Measurements from ENCODE around the gene SYT1. TPM values are rescaled to one million over a fixed set of nuclear protein-coding genes. Genes with fewer than 3 reads are reported as not detected.

Gene SYT1
- total RNA-seq, 4 donors from 2014 or later = 4.1 to 10.0 (median 6.7) TPM

- Histone ChIP-seq H3K9me3 (no peaks in the 10 kb centered on the region), H3K36me3 (no peaks in the 10 kb centered on the region), H3K27ac (replicated peaks in 1 of 4) (no peak overlapping the region), H3K4me1 (no peaks in the 10 kb centered on the region), H3K4me3 (no peak overlapping the region), H3K27me3 (no peaks in the 10 kb centered on the region)
- no peak for DNase-seq (ENCODE audit: extremely low spot score)
- TF ChIP-seq, protein P1, sequence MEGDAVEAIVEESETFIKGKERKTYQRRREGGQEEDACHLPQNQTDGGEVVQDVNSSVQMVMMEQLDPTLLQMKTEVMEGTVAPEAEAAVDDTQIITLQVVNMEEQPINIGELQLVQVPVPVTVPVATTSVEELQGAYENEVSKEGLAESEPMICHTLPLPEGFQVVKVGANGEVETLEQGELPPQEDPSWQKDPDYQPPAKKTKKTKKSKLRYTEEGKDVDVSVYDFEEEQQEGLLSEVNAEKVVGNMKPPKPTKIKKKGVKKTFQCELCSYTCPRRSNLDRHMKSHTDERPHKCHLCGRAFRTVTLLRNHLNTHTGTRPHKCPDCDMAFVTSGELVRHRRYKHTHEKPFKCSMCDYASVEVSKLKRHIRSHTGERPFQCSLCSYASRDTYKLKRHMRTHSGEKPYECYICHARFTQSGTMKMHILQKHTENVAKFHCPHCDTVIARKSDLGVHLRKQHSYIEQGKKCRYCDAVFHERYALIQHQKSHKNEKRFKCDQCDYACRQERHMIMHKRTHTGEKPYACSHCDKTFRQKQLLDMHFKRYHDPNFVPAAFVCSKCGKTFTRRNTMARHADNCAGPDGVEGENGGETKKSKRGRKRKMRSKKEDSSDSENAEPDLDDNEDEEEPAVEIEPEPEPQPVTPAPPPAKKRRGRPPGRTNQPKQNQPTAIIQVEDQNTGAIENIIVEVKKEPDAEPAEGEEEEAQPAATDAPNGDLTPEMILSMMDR (IDR thresholded peaks at IDR 0.05) = no peak
- no peak for TF ChIP-seq EP300 (IDR thresholded peaks at IDR 0.05)
- no peak for TF ChIP-seq POLR2A (IDR thresholded peaks at IDR 0.05; ENCODE audit: low read depth)
- TF ChIP-seq POLR2AphosphoS5 (IDR thresholded peaks at IDR 0.05) = no peak
- intact Hi-C loops (cut with DNase I) = no loop called here
These were observed 193.0 kb downstream of the SYT1 start for GRCh38 chr12:79057540-79057939.

DNA sequence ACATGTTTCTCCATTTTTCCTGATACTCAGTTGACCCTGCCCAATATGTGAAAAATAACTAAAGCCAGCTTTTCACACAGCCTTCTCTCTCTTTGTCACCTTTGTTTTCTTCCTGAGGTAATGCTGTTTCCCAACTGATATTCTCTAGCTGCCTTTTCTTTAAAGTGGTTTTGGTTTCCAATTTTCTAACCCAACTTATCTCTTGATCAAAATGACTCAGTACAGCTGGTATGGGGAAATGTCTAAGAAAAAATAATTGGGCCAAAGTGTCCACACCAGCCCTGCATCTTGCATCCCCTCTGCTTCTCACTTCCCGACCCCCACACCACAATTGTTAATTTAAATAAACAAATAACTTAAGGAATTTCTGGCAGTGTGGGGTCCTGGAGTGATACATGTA is 193.8 kb downstream of the SYT1 start:
- WGBS = 43% methylated on average over 1 of the region's 1 CpG
- TF ChIP-seq, protein P1 (IDR thresholded peaks at IDR 0.05) = no peak
- TF ChIP-seq POLR2AphosphoS5 (IDR thresholded peaks at IDR 0.05) (no peak), POLR2A (IDR thresholded peaks at IDR 0.05; ENCODE audit: low read depth) (no peak), EP300 (IDR thresholded peaks at IDR 0.05) (no peak)
- no peak overlapping the region for H3K4me3 ChIP-seq
- H3K4me1 ChIP-seq = no peaks in the 10 kb centered on the region
- H3K27me3 ChIP-seq = no peaks in the 10 kb centered on the region
- no peak overlapping the region for H3K27ac ChIP-seq (replicated peaks in 1 of 4)
- H3K36me3 ChIP-seq = no peaks in the 10 kb centered on the region
- no peaks in the 10 kb centered on the region for H3K9me3 ChIP-seq
- no peak for DNase-seq (ENCODE audit: extremely low spot score)
- intact Hi-C loops (cut with DNase I) = no loop called here

DNA sequence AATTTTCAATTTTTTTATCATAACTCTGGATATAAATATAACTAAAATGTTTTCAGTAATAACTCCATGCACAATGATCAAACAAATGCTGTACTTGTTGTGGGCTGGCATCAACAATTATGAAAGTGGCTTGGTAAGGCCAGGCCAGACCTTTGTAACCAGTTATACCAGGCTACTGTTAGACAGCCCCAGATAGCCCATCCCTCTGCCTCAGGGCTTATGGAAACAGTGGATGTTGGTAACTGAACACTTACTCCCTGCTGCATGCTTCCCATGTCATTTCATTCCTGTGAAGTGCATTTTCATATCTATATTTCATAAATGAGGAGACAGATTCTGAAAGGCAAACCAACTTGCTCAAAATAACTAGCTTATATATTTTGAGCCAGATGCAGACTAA is 195.0 kb downstream of the SYT1 start:
- no peak for DNase-seq (ENCODE audit: extremely low spot score)
- Histone ChIP-seq H3K4me3 (no peak overlapping the region), H3K4me1 (no peaks in the 10 kb centered on the region), H3K36me3 (no peaks in the 10 kb centered on the region), H3K27me3 (no peaks in the 10 kb centered on the region), H3K27ac (replicated peaks in 1 of 4) (no peak overlapping the region), H3K9me3 (no peaks in the 10 kb centered on the region)
- intact Hi-C loops (cut with DNase I) = no loop called here
- TF ChIP-seq POLR2AphosphoS5 (IDR thresholded peaks at IDR 0.05) = no peak
- no peak for TF ChIP-seq POLR2A (IDR thresholded peaks at IDR 0.05; ENCODE audit: low read depth)
- TF ChIP-seq, protein P1 (IDR thresholded peaks at IDR 0.05) = no peak
- no peak for TF ChIP-seq EP300 (IDR thresholded peaks at IDR 0.05)

- Histone ChIP-seq H3K4me1 (no peaks in the 10 kb centered on the region), H3K4me3 (no peak overlapping the region), H3K27ac (replicated peaks in 1 of 4) (no peak overlapping the region), H3K9me3 (no peaks in the 10 kb centered on the region), H3K36me3 (no peaks in the 10 kb centered on the region), H3K27me3 (no peaks in the 10 kb centered on the region)
- WGBS = 22% methylated on average over 1 of the region's 1 CpG
- no peak for DNase-seq (ENCODE audit: extremely low spot score)
- intact Hi-C loops (cut with DNase I) = no loop called here
- TF ChIP-seq, protein P1 (IDR thresholded peaks at IDR 0.05) = no peak
- no peak for TF ChIP-seq POLR2A (IDR thresholded peaks at IDR 0.05; ENCODE audit: low read depth)
- TF ChIP-seq POLR2AphosphoS5 (IDR thresholded peaks at IDR 0.05) = no peak
- TF ChIP-seq EP300 (IDR thresholded peaks at IDR 0.05) = no peak
These were observed 198.7 kb downstream of the SYT1 start for GRCh38 chr12:79063258-79063657.

DNA sequence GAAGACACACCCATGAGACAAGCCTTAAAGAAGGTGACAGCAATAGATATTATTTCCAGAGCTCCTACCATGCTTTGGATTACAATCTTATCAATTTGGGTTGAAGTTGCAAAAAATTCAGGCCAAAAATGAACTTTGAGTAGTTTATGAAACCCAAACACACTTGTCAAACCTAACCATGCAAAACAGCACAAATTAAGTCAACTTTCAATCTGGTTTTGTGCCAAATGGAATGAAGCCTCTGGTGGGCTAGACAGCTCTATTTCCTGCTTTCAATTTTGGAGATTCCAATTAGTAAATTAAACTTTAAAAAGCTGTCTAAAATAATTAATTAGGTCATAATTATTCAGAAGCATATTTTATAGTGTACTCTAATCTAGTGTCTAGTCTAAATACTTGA is 203.4 kb downstream of the SYT1 start:
- intact Hi-C loops (cut with DNase I) = no loop called here
- no peaks in the 10 kb centered on the region for H3K4me1 ChIP-seq

More for the DNA sequence above, 203.4 kb downstream of the SYT1 start:
- DNase-seq (ENCODE audit: extremely low spot score) = no peak
- Histone ChIP-seq H3K4me3 (no peak overlapping the region), H3K9me3 (no peaks in the 10 kb centered on the region), H3K27ac (replicated peaks in 1 of 4) (no peak overlapping the region), H3K36me3 (no peaks in the 10 kb centered on the region), H3K27me3 (no peaks in the 10 kb centered on the region)
- no peak for TF ChIP-seq POLR2AphosphoS5 (IDR thresholded peaks at IDR 0.05)
- TF ChIP-seq POLR2A (IDR thresholded peaks at IDR 0.05; ENCODE audit: low read depth) = no peak
- TF ChIP-seq, protein P1 (IDR thresholded peaks at IDR 0.05) = no peak
- TF ChIP-seq EP300 (IDR thresholded peaks at IDR 0.05) = no peak
